HG02870 (cell line): ENCODE measurements around the gene IBA57.

Experiments
- ATAC-seq: cut with Tn5 transposase; IDR thresholded peaks from one replicate; pipeline ENCODE4 v1.9.1; 2021; ENCODE audit warnings: mild to moderate bottlenecking, moderate library complexity; ENCODE audit not compliant: unreplicated experiment

The IBA57 gene

GRCh38 chr1:228144193-228144992 lies 21.2 kb upstream of the IBA57 start:
- no peak for ATAC-seq

GRCh38 chr1:228144993-228145343 lies 20.6 kb upstream of the IBA57 start:
- no peak for ATAC-seq

DNA sequence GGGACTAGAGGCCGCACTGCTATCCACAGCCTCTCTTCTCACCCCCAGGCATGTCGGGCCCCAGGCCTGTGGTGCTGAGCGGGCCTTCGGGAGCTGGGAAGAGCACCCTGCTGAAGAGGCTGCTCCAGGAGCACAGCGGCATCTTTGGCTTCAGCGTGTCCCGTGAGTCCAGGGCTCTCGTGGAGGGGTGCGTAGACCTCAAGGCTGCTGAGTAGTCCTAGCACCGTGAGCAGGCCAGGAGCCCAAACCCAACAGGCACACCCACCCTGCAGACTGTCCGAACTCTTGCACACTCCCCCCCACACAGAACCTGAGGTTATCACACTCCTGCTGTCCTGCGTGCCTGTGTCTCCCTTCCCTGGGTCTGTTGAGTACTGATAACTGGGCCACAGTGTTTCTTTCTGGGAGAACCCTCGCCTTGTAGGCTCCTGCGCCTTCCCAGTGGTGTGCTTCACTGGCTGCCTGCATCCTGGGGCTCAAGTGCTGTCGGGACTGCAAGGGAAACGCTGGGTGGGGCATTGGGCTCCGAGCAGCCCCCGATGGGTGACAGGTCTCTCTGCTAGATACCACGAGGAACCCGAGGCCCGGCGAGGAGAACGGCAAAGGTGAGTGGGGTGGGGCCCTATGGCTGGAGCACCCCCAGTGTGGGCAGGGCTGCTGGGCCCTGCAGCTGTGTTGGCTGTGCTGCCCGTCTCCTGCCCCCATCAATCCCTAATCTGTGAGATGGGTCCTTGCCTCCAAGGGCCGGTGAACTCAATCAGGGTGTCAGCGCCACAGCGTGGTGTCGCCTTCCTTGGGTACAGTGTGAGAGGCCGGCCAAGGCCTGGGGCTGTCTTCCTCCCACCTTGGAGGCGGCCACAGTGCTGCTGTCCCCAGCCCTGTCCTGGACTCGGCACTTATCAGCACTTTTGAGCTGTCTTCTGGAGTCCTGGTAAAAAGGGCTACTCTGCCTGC lies 19.9 kb upstream of the IBA57 start:
- no peak for ATAC-seq

GRCh38 chr1:228146417-228147150 lies 19.0 kb upstream of the IBA57 start:
- no peak for ATAC-seq

- no peak for ATAC-seq
Measured at GRCh38 chr1:228147151-228147693, 18.4 kb upstream of the IBA57 start.

GRCh38 chr1:228147768-228148167 lies 17.8 kb upstream of the IBA57 start:
- ATAC-seq: no peak

DNA sequence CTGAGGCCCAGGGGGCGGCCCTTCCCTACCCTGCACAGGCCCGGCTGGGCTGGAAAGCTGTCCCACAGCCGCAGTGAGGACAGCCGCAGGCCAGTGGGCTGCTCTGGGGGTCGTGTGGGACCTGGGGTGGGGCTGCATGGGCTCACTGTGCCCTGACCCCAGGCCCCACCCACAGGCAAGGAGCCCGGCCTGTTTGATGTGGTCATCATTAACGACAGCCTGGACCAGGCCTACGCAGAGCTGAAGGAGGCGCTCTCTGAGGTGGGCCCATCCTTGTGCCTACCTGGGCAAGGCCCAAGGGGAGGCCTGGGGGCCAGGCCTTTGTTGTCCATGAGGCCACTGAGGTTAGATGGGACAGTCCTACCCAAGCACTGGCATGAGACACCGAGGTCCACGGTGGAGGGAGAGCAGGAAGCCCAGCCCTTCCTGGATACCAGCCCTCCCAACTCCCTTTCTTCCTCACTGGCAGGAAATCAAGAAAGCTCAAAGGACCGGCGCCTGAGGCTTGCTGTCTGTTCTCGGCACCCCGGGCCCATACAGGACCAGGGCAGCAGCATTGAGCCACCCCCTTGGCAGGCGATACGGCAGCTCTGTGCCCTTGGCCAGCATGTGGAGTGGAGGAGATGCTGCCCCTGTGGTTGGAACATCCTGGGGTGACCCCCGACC lies 17.3 kb upstream of the IBA57 start:
- no peak for ATAC-seq

- ATAC-seq: no peak
Measured at GRCh38 chr1:228148935-228149405, 16.6 kb upstream of the IBA57 start.

GRCh38 chr1:228149406-228150119 lies 16.0 kb upstream of the IBA57 start, which contains the start of gene GJC2:
Gene GJC2, plus strand, starts transcription at chr1:228149930. Its CDS starts 7,829 bp downstream, at chr1:228157759.
- ATAC-seq: no peak

DNA sequence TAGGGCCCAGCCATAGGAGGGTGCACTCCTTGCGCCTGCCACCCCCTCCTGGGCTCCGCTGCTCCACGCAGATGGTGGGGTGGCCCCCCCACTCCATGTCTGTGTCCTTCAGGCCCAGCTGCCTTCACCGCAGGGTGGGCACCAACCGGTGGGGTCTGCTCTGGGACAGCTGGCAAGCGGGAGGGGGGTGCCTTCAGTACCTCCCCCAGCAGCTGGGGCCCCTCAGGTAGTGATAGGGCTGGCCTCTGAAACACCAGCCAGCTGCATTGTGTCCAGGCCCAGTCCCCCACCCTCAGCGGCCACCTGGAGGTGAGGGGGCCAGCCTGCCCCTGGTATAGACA lies 15.5 kb upstream of the IBA57 start:
- no peak for ATAC-seq

DNA sequence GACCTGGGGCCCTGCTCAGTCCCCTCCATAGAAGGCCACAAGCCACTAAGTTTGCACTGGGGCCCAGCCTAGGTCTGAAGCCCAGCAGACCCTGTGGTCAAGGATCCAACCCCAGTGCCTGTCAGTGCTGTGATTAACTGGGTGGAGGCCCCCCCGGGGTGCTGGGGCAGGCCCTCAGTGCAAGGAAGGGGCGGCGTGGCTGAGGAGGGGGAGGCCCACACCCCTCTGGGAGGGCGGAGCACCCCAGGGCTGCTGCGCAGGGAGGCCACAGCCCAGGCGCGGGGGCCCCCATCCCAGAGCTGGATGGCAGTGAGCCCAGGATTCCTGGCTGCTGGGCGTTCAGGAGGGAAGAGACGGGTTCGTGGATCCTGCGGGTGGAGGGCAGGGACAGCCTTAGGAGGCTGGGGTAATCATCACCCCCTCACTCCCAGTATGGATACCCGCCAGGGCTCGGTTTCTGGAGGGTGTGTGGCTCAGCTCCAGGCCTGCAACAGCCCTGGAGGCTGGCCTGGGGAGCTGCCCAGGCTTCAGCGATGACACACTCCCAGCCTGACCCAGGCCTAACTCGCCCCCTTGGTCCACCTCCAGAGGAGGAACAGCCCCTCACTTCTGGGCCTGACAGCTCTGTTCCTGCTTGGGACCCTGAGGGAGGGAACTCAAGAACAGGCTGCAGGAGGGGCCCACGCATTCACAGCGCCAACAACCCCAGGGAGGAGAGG lies 15.0 kb upstream of the IBA57 start:
- ATAC-seq: no peak

GRCh38 chr1:228151180-228151925 lies 14.3 kb upstream of the IBA57 start:
- ATAC-seq: no peak

GRCh38 chr1:228152097-228152917 lies 13.3 kb upstream of the IBA57 start:
- ATAC-seq: no peak

GRCh38 chr1:228152918-228153258 lies 12.7 kb upstream of the IBA57 start:
- no peak for ATAC-seq

GRCh38 chr1:228154021-228154669 lies 11.5 kb upstream of the IBA57 start:
- no peak for ATAC-seq

DNA sequence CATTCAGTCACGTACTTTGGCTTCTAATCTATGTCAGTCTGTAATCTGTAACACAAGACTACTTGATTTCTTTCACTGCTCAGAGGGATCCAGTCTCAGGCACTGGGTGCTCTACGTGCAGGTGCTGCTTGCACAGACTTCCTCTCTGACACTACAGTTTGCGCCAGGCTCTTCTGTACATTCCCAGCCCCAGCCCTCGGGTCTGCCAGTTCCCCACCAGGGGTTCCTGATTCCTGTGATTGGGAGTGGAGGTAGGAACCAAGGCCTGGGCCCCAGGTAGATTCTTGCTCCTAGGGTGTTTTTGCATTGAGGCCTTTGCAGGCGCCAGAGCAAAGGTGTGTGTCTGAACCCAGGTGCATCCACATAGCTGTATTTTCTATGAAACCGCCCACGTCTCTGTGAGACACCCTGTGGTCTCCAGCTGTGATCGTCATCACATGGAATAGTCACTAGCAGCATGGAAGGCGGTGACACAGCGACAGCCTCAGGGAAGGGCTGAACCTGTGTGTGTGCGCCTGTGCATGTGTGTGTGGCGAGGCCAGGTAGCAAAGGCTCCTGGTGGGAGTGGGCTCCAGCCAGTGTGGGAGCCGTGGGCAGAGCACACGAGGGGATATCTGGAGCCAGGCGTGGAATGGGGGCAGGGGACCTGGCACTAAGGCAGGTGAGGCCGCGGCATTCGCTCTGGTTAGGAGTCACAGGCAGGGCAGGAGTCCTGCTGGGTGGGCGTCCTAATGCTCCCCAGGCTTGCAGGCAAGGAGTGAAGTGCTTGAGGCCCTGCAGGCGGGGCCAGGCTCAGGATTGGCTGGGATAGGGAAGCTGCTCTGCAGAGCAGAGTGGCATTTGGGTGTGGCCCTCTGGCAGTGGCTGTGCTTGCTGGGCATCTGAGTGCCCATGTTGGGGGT lies 10.7 kb upstream of the IBA57 start:
- no peak for ATAC-seq
